NOMO-1 treated with dmso at 0.1 percent for 144 hours (cell line): ENCODE results near the gene C2orf92.
A peak's percentile ranks its signal among the peaks of the same experiment; 100 is the strongest.
"Not testable (repeated sequence)": the region's sequence is repeated elsewhere in the genome, so short reads cannot be mapped to it uniquely, and the experiment has no call there.

ENCODE experiments used
- DNase-seq: peaks from one replicate; lab custom pipeline; 2025; ENCODE audit not compliant: unreplicated experiment; lab: John Stamatoyannopoulos, UW

C2orf92 gene

GRCh38 chr2:97660044-97660774 lies 9.3 kb upstream of the C2orf92 start:
- no peak for DNase-seq

GRCh38 chr2:97660775-97661389 lies 8.6 kb upstream of the C2orf92 start:
- DNase-seq: no peak

GRCh38 chr2:97661927-97662326 lies 7.6 kb upstream of the C2orf92 start:
- no peak for DNase-seq

GRCh38 chr2:97662386-97662894 lies 7.1 kb upstream of the C2orf92 start:
- DNase-seq: peak; percentile 42

GRCh38 chr2:97662895-97663625 lies 6.5 kb upstream of the C2orf92 start:
- DNase-seq: peak; percentile 55

DNA sequence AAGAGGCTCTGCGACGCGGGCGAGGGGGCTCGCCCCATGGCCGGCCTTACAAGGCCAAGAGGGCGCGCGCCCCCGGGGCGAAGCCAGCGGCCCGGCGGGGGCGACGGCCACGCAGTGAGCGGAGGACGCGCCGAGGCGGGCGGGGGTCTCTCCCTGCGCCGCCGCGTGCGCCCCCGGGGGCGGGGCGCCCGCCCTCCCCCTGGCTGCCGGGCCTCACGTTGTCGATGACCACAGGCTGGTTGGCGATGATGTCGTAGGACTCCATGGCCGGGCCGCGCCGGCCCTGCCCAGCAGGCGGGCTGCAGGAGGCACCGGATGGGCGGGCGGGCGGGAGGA lies 5.9 kb upstream of the C2orf92 start:
- no peak for DNase-seq

GRCh38 chr2:97663962-97664635 lies 5.4 kb upstream of the C2orf92 start, which contains the start of gene ACTR1B:
TSS of gene ACTR1B (minus strand) at chr2:97664044. CDS start at chr2:97663890, 154 bp downstream.
- peak; percentile 99 for DNase-seq

- DNase-seq: no peak
Measured at GRCh38 chr2:97664636-97664970, 4.9 kb upstream of the C2orf92 start.

- DNase-seq: no peak
Measured at GRCh38 chr2:97670471-97670870, 958 bp downstream of the C2orf92 start.

DNA sequence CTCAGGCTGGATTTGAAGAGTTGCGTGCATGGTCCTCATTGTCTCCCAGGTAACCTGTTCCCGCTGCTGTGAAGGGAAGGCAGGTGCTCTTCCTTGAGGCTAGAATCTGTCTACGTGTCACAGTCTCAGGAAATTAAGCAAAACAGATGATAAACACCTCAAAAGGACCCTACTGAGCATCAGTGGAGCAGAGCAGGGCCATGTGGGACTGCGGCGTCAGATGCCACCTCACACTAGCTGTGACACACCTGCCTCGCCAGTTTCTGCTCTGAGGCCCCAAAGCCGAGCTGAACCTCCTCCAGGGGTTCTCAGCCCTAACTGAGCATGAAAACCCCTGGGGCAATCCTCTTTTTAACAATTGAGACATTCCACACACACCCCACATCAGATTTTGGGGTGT lies 2.0 kb downstream of the C2orf92 start:
- DNase-seq: no peak

DNA sequence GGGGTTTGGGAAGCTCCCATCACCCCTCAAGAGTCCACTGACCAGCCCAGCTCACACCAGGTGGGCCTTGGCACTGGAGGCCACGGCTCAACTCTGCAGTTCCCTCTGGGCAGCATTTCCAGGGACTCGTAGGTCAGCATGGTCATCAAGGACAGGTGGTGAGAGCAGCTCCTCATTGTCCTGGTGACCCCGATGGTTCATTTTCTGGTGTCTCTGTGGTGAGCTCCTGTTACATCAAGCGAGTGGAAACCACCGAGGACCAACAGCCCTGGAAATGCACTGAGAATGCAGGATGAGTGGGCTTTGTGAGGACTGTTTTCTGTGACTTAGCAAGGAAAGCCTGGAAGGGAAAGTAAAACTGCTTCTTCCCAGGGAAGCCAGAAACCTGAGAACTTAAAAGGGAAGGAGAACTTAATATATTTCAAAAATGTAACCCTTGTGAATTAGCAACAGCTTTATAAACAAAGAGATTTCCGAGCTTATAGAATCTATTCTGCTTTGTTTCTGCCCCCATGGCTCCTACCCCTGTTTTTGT lies 3.2 kb downstream of the C2orf92 start:
- DNase-seq: not testable (repeated sequence)

- DNase-seq: no peak
Measured at GRCh38 chr2:97673182-97673914, 3.8 kb downstream of the C2orf92 start.

DNA sequence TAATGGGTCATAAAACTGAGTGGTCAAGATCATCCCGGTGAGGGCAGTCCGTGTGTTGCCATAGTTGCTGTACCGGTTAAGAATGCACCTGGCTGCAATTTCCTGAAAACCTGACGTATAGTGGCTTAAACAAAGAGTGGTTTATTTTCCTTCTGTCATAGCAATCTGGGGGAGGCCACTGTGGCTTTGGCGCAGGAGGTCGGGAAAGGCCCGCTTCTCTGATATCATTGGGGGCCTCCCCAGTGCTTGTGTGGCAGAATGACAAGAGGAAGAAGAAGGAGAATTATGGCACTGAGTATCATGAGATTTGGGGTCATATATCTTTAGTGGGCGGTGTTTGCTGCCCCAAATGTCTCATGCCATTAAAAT lies 4.4 kb downstream of the C2orf92 start:
- DNase-seq: no peak

DNA sequence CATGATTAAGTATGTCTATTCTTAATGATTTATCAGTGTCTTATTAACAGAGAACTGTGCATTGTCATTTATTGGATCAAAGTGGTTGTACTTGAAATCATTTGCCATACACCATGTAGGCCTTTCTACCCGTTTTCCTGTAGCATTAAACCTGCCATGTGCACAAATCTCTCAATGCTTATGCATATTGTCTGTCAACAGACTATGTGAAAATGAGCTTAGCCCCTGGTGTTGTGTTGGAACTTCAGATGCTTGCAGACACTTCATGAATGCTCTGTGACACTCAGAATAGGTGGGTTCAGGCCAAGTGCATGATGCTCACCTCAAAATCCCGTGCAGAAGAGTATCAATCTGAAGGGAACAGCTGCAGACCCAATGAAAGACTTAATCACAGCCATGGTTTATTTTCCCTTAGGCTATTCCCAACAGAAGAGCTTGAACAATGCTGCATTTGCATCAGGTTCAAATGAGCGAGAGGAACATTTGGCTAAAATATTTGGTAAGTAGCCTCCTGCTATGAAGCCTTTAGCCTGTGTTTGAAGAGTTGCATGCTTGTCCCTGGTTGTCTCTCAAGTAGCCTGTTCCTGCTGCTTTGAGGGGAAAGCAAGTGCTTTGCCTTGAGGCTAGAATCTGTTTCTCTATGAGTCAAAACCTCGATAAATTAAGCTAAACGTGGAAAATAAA lies 6.1 kb downstream of the C2orf92 start:
- no peak for DNase-seq

GRCh38 chr2:97676620-97677019 lies 7.1 kb downstream of the C2orf92 start:
- DNase-seq: no peak

DNA sequence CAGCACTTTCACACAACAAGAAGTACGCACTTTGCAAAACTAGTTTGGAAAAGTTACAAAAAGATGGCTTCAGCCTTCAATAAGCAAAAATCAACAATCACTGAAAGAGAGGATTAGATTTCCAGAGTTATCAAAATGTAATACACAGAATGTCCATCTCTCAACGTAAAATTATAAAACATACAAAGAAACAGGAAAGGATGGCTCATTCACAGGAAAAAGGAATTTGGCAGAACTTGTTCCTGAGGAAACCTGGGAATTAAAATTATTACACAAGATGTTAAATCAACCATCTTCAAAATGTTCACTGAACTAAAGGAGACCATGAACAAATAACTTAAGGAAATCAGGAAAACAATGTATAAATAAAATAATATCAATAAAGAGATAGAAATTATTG lies 8.0 kb downstream of the C2orf92 start:
- DNase-seq: no peak

- no peak for DNase-seq
Measured at GRCh38 chr2:97678298-97678697, 8.8 kb downstream of the C2orf92 start.

DNA sequence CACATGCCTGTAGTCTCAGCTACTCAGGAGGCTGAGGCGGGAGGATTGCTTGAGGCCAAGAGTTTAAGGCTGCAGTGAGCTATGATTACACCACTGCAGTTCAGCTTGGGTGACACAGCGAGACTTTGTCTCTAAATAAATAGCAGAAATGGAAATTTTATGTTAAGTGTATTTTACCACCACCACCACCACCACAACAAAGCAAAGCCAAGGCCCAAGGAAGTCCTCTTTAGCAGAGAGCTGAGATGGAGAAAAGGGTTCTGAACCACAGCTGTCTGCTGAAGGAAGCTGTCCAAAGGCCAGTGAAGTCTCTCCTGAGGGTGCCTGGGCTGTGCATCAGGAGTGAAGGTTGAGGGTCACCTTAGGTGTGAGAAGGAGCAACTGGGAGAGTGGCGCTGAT lies 17.7 kb downstream of the C2orf92 start:
- not testable (repeated sequence) for DNase-seq

DNA sequence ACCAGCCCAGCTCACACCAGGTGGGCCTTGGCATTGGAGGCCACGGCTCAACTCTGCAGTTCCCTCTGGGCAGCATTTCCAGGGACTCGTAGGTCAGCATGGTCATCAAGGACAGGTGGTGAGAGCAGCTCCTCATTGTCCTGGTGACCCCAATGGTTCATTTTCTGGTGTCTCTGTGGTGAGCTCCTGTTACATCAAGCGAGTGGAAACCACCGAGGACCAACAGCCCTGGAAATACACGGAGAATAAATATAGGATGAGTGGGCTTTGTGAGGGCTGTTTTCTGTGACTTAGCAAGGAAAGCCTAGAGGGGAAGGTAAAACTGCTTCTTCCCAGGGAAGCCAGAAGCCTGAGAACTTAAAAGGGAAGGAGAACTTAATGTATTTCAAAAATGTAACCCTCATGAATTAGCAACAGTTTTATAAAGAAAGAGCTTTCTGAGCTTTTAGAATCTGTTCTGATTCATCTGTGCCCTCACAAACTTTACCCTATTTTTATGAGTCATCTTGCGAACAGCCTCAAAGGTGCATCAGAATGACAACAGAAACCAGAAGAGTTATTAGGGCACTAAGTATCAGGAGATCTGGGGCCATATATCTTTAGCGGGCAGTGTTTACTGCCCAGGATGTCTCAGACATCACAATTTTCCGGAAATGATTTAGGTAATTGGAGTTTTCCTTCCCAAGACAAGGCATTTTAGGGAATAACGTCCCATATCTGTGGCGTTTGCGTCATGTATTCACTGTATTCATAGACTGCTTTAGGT lies 18.7 kb downstream of the C2orf92 start:
- DNase-seq: no peak
